Fibroblast of upper back skin (primary cell): ENCODE results near the gene VEGFB.

Experiments
- DNase-seq: peaks from one replicate; pipeline ENCODE4 v3.0.0-alpha.2; 2013

Gene VEGFB

DNA sequence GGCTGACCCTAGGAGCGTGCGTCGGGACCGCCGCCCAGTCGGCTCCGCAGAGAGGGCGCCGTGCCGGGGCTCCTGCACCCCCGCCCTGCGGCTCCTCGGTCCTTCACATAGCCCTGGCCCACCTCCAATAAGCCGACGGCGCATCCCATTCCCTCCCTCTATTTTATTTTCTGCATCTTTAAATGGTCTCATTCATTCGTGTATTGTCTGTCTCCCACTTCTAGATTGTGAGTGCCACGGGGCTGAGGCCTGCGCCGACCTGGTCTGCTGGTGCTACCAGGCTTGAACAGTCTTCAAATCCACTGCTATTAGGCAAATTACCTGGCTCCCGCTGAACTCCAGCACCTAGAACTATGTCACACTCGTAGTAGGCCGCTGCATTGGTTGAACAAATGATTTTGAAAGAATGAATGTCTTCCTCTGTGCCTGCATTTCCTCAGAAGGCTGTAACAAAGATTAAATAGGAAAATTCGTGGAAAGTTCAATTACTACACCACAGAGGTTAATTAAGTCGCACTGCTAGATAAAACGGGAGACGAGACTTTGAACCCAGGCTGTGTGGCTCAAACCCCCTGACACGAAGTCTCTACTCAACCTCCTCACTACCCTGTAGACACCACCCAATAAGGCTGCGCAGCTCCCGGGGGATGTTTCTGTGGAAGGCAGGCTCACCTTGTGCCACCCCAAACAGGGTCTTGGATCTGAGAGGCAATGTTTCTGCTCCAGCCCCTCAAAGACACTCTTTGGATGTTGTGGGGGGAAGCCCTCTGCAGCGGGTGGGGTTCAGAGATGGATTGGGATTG is 13.5 kb downstream of the VEGFB start:
- no peak for DNase-seq

DNA sequence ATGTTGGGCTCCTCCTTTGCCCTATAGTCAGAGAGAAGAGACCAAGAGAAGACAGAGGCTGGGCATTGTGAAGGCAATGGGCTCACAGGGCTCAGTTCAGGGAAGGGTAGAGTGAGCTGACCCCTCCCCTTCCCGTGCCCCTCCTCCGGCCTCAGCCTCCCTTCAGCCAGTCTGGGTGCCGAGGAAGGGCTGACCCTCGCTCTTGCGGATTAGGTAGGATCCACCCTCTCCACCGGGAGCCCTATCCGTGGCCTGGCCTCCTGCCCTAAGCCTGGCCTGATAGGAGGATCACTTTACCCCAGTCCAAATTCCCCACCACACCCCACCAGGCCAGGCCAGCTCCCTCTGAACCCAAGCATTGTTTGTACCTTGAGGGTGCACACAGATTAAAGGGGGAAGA is 14.2 kb downstream of the VEGFB start:
- DNase-seq = no peak

DNA sequence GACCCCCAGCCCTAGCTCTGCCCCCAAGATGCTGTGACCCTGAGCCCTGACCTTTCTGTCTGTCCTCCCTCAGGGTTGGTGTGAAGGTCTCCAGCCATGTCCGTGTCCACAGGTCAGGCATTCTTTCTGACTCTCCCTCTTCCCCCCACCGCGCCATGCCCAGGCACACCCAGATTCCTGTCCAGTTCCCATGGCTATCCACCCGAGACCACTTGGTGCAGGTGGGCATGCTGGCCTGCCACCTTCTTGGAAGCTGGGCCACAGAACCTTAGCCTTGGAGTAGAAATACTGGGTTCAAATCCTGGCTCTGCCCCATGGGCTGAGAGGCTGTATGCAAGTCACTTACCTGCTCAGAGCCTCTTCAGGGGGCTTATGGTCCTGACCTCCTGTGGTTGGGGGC is 14.7 kb downstream of the VEGFB start:
- no peak for DNase-seq

GRCh38 chr11:64249563-64250414 is 15.4 kb downstream of the VEGFB start:
- DNase-seq = no peak

- no peak for DNase-seq
Measured at GRCh38 chr11:64250415-64251015, 16.1 kb downstream of the VEGFB start.

DNA sequence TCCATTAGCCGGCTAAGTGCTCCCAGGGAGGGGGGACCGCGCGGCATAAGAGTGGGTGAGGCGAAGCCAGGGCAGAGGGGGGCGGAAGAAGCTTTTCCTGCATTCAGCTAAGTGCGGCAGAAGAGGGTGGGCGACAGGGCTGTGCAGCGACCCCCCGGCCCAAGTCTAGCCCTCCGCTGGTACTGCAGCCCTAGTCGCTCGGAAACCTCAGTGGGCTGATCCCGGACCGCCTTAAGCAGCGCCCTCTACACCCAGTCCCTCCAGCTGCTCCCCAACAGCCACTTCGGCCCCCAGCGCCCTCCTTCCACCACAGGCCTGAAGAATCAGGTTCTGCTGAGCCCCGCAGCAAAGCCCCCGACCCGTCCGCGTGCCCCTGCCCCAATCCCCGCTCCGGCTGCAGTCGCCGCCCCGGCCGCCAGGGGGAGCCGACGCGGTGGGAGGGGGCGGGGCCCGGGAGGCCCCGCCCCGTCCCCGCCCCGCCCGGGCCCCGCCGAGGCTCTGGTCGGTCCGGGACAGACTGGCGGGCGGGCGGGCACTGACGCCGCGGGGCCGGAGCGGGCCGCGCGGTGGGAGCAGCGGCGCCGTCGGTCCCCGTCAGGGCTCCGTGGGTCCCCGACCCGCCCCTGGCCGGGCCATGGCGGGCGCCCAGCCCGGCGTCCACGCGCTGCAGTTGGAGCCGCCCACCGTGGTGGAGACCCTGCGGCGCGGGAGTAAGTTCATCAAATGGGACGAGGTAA is 16.8 kb downstream of the VEGFB start, which contains the start of gene PLCB3:
TSS of gene PLCB3 (plus strand) at position 515 of the 737 bp plus-strand sequence. CDS start at position 635, 120 bp downstream.
- DNase-seq = peak; percentile 36

DNA sequence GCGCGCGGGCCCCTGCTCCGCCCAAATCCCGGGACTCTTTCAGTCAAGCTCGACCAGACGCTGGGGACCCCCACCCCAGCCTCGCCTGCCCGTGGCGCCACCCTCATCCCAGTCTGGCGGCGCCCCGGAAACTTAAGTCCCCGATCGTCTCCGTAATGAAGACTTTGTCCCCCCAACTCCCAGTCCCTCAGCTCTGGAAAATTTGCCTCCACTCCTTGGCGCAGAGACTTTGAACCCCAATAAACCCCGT is 17.3 kb downstream of the VEGFB start:
- DNase-seq = no peak

DNA sequence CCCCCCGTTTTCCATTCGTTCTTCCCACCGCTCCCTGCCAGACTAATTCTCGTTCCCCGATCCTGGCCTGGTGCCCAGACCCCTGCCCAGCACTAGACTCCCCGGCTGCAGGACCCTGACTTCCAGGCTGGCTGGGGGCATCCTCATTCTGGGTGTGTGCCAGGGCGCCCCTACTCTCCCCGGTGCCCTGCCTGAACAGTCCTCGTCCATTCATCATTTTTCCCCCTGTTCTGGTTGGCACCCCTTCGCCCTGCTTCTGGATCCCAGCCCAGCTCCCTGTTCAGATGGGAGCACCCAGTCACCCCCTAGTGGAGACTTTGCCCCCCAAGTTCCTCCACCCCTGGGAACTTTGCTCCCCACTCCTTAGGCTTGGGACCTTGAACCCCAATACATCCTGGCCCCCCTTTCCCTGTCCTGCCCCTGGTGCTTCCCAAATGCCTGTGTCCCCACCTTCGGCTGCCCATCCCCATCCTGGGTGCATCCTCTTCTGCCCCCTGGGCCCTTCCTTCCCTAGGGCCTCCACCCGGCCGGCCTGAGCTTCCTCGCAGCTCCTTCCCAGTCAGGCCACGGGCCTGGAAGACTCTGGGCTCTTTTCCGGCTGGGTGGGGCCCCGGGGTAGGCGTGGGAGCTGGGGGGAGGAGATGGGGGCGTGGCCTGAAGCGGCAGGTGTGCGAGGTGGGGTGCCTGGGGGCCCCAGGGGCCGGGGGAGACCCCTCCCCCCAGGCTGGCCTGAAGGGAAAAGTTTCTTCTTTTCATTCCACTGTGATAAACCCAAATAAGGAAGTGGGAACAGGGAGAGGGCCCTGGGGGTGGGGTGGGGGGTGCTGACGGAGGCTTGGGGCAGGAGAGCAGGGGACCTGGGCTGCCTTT is 17.9 kb downstream of the VEGFB start:
- no peak for DNase-seq

DNA sequence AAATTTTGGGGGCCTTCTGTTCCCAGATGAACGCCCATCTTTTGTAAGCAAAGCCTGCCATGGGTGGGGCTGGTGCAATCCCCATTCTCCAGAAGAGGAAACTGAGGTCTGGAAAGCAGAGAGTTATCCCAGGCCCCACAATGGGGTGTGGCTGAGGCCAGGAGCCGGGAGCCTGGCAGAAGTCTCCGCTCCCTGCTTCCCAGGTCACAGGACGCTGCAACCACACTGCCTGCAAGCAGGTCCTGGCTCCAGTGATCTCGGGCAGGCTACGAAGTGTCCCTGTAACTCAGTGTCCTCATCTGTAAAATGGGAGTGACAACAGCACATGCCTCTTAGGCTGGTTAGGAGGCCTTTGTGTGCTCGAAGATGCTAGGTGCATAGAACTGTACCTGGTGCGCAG is 18.7 kb downstream of the VEGFB start:
- DNase-seq = no peak

GRCh38 chr11:64253481-64253880 is 19.1 kb downstream of the VEGFB start:
- DNase-seq = no peak

GRCh38 chr11:64254326-64254725 is 19.9 kb downstream of the VEGFB start:
- no peak for DNase-seq

GRCh38 chr11:64255135-64256128 is 21.0 kb downstream of the VEGFB start:
- no peak for DNase-seq

- DNase-seq = no peak
Measured at GRCh38 chr11:64256300-64256699, 21.9 kb downstream of the VEGFB start.

DNA sequence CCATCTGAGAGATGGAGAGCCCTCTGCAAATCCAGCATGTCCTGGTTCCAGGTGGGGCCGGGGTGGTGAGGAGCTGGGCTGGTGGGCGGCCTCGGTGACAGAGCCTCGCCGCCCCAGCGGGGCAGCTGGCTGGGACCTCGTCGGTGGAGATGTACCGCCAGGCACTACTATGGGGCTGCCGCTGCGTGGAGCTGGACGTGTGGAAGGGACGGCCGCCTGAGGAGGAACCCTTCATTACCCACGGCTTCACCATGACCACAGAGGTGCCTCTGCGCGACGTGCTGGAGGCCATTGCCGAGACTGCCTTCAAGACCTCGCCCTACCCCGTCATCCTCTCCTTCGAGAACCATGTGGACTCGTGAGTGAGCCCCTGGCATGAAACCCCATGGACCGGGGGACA is 24.0 kb downstream of the VEGFB start:
- no peak for DNase-seq

DNA sequence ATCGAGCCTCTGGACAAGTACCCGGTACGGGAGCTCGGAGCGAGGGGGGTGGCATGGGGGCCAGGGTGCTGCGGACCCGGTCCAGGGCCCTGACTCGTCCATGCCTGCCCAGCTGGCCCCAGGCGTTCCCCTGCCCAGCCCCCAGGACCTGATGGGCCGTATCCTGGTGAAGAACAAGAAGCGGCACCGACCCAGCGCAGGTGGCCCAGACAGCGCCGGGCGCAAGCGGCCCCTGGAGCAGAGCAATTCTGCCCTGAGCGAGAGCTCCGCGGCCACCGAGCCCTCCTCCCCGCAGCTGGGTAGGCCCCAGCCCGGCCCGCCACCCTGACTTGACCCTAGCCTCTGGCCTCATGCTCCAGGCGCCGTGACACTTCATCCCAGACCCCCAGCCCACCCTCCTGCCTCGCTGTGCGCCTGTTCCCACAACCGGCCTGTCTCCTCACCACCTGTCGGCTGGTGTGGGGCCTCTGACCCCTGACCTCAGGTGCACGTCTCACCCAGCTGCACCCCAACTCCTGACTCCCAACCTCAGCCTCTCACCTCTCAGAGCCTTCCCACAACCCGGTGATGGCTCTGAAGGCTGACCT is 24.7 kb downstream of the VEGFB start:
- DNase-seq = no peak

GRCh38 chr11:64259533-64260067 is 25.2 kb downstream of the VEGFB start:
- no peak for DNase-seq

GRCh38 chr11:64260147-64260708 is 25.8 kb downstream of the VEGFB start:
- DNase-seq = no peak

DNA sequence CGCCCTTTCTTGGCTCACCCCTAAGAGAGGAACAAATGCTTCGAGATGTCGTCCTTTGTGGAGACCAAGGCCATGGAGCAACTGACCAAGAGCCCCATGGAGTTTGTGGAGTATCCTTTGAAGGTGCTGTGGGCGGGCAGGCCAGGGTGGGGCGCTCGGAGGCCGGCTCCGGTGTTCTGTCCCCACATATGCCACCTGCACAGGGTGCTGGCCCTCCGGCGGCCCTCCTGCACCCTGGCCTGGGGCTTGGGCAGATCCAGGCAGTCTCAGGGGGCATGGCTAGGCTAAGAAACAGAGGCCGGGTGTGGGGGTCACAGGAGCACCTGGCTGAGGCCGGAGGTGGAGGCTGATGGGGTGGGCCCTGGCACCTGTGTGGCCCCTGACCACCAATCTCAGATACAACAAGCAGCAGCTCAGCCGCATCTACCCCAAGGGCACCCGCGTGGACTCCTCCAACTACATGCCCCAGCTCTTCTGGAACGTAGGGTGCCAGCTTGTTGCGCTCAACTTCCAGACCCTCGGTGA is 27.2 kb downstream of the VEGFB start:
- no peak for DNase-seq

DNA sequence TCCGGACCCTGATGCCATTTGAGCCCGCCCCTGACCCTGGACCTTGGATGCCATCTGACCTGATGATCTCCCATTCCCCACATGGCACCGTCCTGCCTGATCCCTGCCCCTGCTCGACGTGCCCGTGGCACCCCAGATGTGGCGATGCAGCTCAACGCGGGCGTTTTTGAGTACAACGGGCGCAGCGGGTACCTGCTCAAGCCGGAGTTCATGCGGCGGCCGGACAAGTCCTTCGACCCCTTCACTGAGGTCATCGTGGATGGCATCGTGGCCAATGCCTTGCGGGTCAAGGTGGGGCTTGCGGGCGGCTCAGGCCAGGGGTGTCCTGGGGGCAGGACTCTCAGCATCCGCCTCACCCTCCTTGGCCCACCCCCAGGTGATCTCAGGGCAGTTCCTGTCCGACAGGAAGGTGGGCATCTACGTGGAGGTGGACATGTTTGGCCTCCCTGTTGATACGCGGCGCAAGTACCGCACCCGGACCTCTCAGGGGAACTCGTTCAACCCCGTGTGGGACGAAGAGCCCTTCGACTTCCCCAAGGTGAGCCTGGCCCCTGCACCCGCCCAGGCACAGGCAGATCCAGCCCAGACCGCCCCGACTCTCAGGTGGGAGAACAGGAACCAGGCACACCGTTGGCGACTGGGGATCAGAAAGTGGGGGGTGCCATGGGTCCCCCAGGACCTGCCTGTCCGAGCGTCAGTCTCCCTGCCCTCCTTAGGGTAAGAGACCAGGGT is 28.1 kb downstream of the VEGFB start:
- no peak for DNase-seq
